ENCODE data around the gene LARP1.

GRCh38 chr5:154815684-154816247, 60.6 kb downstream of the LARP1 start:
- no peak; the same call in 1 of the 2 replicates for TF ChIP-seq POLR2AphosphoS5 (IDR thresholded peaks at IDR 0.05; ENCODE audit: borderline replicate concordance, low read depth, low read length)
- no peak for TF ChIP-seq FOXP2 (optimal IDR thresholded peaks at IDR 0.05; ENCODE audit: control extremely low read depth, extremely low read length, insufficient read depth)
